B cell (primary cell): Measurements from ENCODE around the gene WDR1. TPM values are rescaled to one million over a fixed set of nuclear protein-coding genes. Genes with fewer than 3 reads are reported as not detected.

Source experiments
- ATAC-seq: fragments of 200-7000 bp; cut with Tn5 transposase; one replicate; pipeline ENCODE4 v1.10.0; 2021; ENCODE audit warnings: low read depth, mild to moderate bottlenecking, moderate number of reproducible peaks, moderate library complexity
- CTCF ChIA-PET: fragments of 350-600 bp; sonication (Branson Sonifier 250); formaldehyde crosslinking; loops from one replicate; lab custom pipeline; 2021; ENCODE audit warnings: antibody characterized with exemption, inconsistent platforms; lab: Charles Lee
- POLR2A ChIA-PET: fragments of 350-600 bp; sonication (Branson Sonifier 250); formaldehyde crosslinking; loops from one replicate; lab custom pipeline; 2021; ENCODE audit warnings: antibody characterized with exemption; lab: Charles Lee
- DNase-seq: peaks from one replicate; pipeline ENCODE4 v3.0.0; 2013
- H2AFZ ChIP-seq: 2 replicates; pipeline ENCODE4 v1.6.1; 2012; ENCODE audit warnings: mild to moderate bottlenecking, low read depth, low read length; ENCODE audit not compliant: insufficient read depth, poor library complexity, severe bottlenecking
- H3K27ac ChIP-seq, 2 donors: 1 replicate in 1 of 2; 2 replicates in 1 of 2; pipeline ENCODE4 v1.5.1; 2012 to 2013; ENCODE audit warnings: low read length in 2 of 2, mild to moderate bottlenecking in 2 of 2, moderate library complexity in 1 of 2
- H3K27me3 ChIP-seq, 4 experiments: fragments of 200-600 bp in 1 of 4; sonication (generic) in 1 of 4; replicated peaks in 1 of 4; 1 replicate in 2 of 4; 2 replicates in 2 of 4; pipeline versions ENCODE4 v1.6.1 to v1.7.0; 2013 to 2016; ENCODE audit warnings: low read length in 3 of 4, mild to moderate bottlenecking in 2 of 4, mixed read lengths in 1 of 4, moderate library complexity in 1 of 4; ENCODE audit not compliant: insufficient read depth in 4 of 4, control insufficient read depth in 3 of 4; ENCODE audit errors: control extremely low read depth in 1 of 4
- H3K36me3 ChIP-seq, 2 experiments: replicated peaks in 1 of 2; 1 replicate in 1 of 2; 2 replicates in 1 of 2; pipeline versions ENCODE4 v1.6.1 to v1.7.1; 2013; ENCODE audit warnings: low read length in 1 of 2; ENCODE audit not compliant: insufficient read depth in 2 of 2, control insufficient read depth in 1 of 2; ENCODE audit errors: control extremely low read depth in 1 of 2, extremely low read depth in 1 of 2
- H3K4me1 ChIP-seq, 2 donors: fragments of 200-600 bp in 1 of 2; sonication (generic) in 1 of 2; 1 replicate in 1 of 2; 2 replicates in 1 of 2; pipeline versions ENCODE4 v1.5.1 to v1.6.1; 2013 to 2017; ENCODE audit warnings: low read length in 2 of 2; ENCODE audit not compliant: control insufficient read depth in 2 of 2, insufficient read depth in 2 of 2
- H3K4me2 ChIP-seq: replicated peaks from 2 replicates; pipeline ENCODE3; 2012; ENCODE audit warnings: mild to moderate bottlenecking, low read depth, low read length; ENCODE audit not compliant: poor library complexity, severe bottlenecking
- H3K4me3 ChIP-seq, 5 experiments: fragments of 200-600 bp in 1 of 5; sonication (generic) in 1 of 5; 1 replicate in 3 of 5; 2 replicates in 2 of 5; pipeline versions ENCODE4 v1.5.1 to v1.7.0; 2011 to 2016; ENCODE audit warnings: low read length in 4 of 5, mild to moderate bottlenecking in 4 of 5, low read depth in 2 of 5, control low read depth in 1 of 5, moderate library complexity in 1 of 5; ENCODE audit not compliant: insufficient read depth in 1 of 5; ENCODE audit errors: control extremely low read depth in 1 of 5, extremely low read depth in 1 of 5
- H3K79me2 ChIP-seq: fragments of 200-600 bp; sonication (generic); one replicate; pipeline ENCODE4 v1.6.0; 2016; ENCODE audit warnings: low read length; ENCODE audit not compliant: control insufficient read depth, insufficient read depth
- H3K9ac ChIP-seq: fragments of 200-600 bp; sonication (generic); 2 replicates; pipeline ENCODE4 v1.6.1; 2017; ENCODE audit warnings: mild to moderate bottlenecking, low read length, moderate library complexity
- H3K9me3 ChIP-seq, 3 donors: one replicate each; pipeline versions ENCODE4 v1.6.1 to v1.7.1; 2013; ENCODE audit warnings: low read length in 2 of 3; ENCODE audit not compliant: control insufficient read depth in 2 of 3, insufficient read depth in 1 of 3; ENCODE audit errors: control extremely low read depth in 1 of 3
- H4K20me1 ChIP-seq: 2 replicates; pipeline ENCODE4 v1.6.0; 2012; ENCODE audit warnings: mild to moderate bottlenecking, low read length; ENCODE audit not compliant: insufficient read depth, control insufficient read depth, poor library complexity, severe bottlenecking
- H3K27ac Mint-ChIP-seq: one replicate; pipeline ENCODE4 v1.8.0; 2021; ENCODE audit warnings: mixed read lengths
- H3K27me3 Mint-ChIP-seq: one replicate; pipeline ENCODE4 v1.8.0; 2021; ENCODE audit warnings: mixed read lengths
- H3K4me1 Mint-ChIP-seq: one replicate; pipeline ENCODE4 v1.8.0; 2021; ENCODE audit warnings: mixed read lengths
- H3K4me3 Mint-ChIP-seq: one replicate; pipeline ENCODE4 v1.8.0; 2021; ENCODE audit warnings: mixed read lengths
- H3K9me3 Mint-ChIP-seq: one replicate; pipeline ENCODE4 v1.8.0; 2022; ENCODE audit warnings: mixed read lengths; ENCODE audit not compliant: insufficient read depth
- CTCF ChIP-seq: fragments of 200-600 bp; IDR thresholded peaks from one replicate; pipeline ENCODE4 v1.8.0; 2022; ENCODE audit warnings: antibody characterized with exemption, mild to moderate bottlenecking
- EZH2 ChIP-seq: IDR thresholded peaks from 2 replicates; pipeline ENCODE4 v1.6.1; 2012; ENCODE audit warnings: borderline replicate concordance, low read depth, mild to moderate bottlenecking, moderate library complexity, low read length; ENCODE audit not compliant: insufficient read depth, poor library complexity, severe bottlenecking
- WGBS: methylation state at CpG from one replicate; pipeline ENCODE4 v1.1.5; 2013; ENCODE audit warnings: missing lambda C conversion rate; ENCODE audit not compliant: insufficient coverage; 5-methylcytosine and 5-hydroxymethylcytosine counted together
- intact Hi-C: fragments of 100-400 bp; cut with micrococcal nuclease; formaldehyde crosslinking; loops from one replicate; pipeline ENCODE4 v1.10.0; 2022
- polyA plus RNA-seq: library from polyadenylated mRNA; depleted of rRNA; stranded (reverse); fragments of >200 nt; gene quantifications from 2 replicates; pipeline ENCODE4 v1.2.3, GENCODE V29; 2012
- total RNA-seq, 2 donors: library from RNA; stranded (reverse); fragments of 120-200 nt in 1 of 2; gene quantifications; 1 replicate in 1 of 2; 2 replicates in 1 of 2; pipeline versions ENCODE4 v1.2.3 to v1.2.4, GENCODE V29; 2013 to 2022

The WDR1 gene
- total and polyA plus RNA-seq, 2 donors (not counting 1 experiment from before 2014, with no cell fraction given), result 134 to 217 TPM

- H3K27me3 Mint-ChIP-seq, result no peaks in the 10 kb centered on the region
- no peaks in the 10 kb centered on the region for H3K4me1 Mint-ChIP-seq
- Histone ChIP-seq H3K27me3 (no peaks in the 10 kb centered on the region), H3K4me3 (no peak overlapping the region), H3K9ac (no peak overlapping the region), H3K9me3 (no peaks in the 10 kb centered on the region), H2AFZ (no peak overlapping the region), H3K36me3 (peaks cover 0 to 98% of the 10 kb centered on the region in 2 experiments), H3K79me2 (peaks cover 29% of the 10 kb centered on the region), H3K4me2 (no peak overlapping the region), H3K27ac (no peak overlapping the region), H4K20me1 (peaks cover 67% of the 10 kb centered on the region), H3K4me1 (no peaks in the 10 kb centered on the region)
- ChIA-PET POLR2A (no interaction called here), CTCF (no interaction called here)
- no peak overlapping the region for H3K4me3 Mint-ChIP-seq
- H3K9me3 Mint-ChIP-seq, result no peaks in the 10 kb centered on the region
- 98% methylated on average over 7 of the region's 12 CpGs for WGBS
- DNase-seq, result no peak
- TF ChIP-seq EZH2 (no peak), CTCF (no peak)
- intact Hi-C loops, result no loop called here
- no peak overlapping the region for H3K27ac Mint-ChIP-seq
- ATAC-seq, result no peak
Observed at GRCh38 chr4:10083331-10083771, 33.2 kb downstream of the WDR1 start.

GRCh38 chr4:10082459-10083272 is 33.9 kb downstream of the WDR1 start:
- H3K4me1 Mint-ChIP-seq, result no peaks in the 10 kb centered on the region
- Histone ChIP-seq H3K9ac (no peak overlapping the region), H3K9me3 (no peaks in the 10 kb centered on the region), H3K4me2 (no peak overlapping the region), H2AFZ (no peak overlapping the region), H3K79me2 (peaks cover 23% of the 10 kb centered on the region), H3K27me3 (no peaks in the 10 kb centered on the region), H3K27ac (no peak overlapping the region), H3K4me3 (no peak overlapping the region), H3K36me3 (peaks cover 0 to 98% of the 10 kb centered on the region in 2 experiments), H4K20me1 (peaks cover 67% of the 10 kb centered on the region), H3K4me1 (no peaks in the 10 kb centered on the region)
- ATAC-seq (no peak), DNase-seq (no peak)
- no peak for TF ChIP-seq CTCF
- no peak for TF ChIP-seq EZH2
- POLR2A ChIA-PET, result no interaction called here
- no peak overlapping the region for H3K27ac Mint-ChIP-seq
- H3K27me3 Mint-ChIP-seq, result no peaks in the 10 kb centered on the region
- CTCF ChIA-PET, result no interaction called here
- no peak overlapping the region for H3K4me3 Mint-ChIP-seq
- WGBS, result 94% methylated on average over 17 of the region's 20 CpGs
- intact Hi-C loops, result no loop called here
- H3K9me3 Mint-ChIP-seq, result no peaks in the 10 kb centered on the region
